GM21723 (cell line): ENCODE data around the gene MCAM.

Source experiments
- ATAC-seq: cut with Tn5 transposase; IDR thresholded peaks from one replicate; pipeline ENCODE4 v1.9.1; 2021; ENCODE audit warnings: mild to moderate bottlenecking, moderate library complexity; ENCODE audit not compliant: unreplicated experiment

Gene MCAM

GRCh38 chr11:119267645-119268044 lies 49.3 kb downstream of the MCAM start:
- no peak for ATAC-seq

DNA sequence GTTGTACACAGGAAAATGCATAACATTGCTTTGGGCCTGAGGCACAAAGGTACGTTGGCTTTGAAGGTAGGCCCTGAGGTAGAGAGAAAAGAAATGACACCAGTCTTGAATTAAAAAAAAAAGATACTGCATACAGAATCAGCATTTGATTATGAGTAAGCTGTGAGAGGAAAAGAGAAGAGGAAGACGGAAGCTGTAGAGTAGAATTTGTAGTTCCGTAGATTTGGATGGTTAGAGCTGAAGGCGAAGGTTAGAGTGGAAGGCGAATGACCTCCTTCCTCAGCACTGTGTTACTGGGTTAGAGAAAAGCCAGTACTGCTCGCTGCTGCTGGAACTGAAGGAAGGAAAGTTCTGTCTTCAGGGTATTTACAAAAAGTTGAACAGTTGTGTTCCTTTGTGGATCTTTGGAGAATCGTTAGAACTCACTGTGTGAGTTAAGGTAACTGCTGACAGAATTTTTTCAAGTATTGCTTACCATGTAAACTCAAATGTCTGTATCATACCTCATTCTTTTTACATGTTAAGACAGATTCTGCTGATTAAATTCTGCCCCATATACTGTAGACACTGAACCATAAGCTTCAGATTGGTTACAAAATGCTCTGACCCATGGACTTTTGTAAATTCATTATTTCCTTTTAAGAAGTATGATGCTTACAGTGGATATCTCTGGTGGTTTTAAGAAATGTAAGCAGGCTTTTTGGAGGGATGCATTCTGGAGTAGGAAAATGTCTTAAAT lies 50.2 kb downstream of the MCAM start:
- no peak for ATAC-seq

DNA sequence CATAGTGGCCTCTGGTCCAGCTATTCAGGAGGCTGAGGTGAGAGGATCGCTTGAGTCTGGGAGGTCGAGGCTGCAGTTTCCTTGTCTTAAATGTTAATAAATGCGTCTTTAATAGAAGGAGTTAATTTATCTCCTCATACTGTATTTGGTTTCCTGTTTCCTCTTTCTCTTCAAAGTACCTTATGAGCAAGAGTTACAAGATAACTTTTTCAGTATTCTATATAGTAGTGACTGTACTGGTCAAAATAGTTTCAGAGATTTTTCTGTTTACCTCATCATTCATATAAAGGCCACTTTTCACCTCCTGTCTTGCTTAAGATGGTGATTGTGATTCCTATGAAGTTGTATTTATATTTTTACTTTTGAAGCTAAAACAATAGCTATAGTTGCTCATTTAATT lies 50.9 kb downstream of the MCAM start:
- ATAC-seq, result no peak

DNA sequence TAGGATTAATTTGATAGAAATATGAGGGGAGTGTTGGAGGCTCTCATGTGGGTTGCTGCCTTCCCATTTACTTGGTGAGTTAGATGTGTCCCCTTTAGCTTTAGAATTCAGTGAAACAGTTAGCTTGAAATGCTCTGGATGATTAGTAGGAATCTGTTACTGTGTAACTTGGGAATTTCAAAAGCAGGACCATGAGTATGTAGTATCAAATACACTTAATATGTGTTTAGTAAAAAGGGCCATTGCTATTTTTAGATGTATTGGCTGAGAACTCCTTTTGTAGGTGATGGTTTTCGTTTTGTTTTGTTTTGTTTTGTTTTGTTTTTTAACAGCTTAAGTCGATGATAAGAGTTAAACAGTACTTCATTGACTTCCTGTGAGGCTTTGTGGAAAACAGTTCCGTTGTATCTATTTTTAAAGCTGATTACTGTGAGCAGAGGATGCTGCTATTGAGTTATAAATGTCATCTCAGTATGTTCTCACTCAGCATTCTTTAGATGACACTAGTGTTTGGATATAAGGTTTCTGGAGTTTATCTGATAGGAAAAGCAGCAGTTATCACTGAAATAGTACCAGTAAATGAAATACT lies 53.5 kb downstream of the MCAM start:
- ATAC-seq, result no peak

DNA sequence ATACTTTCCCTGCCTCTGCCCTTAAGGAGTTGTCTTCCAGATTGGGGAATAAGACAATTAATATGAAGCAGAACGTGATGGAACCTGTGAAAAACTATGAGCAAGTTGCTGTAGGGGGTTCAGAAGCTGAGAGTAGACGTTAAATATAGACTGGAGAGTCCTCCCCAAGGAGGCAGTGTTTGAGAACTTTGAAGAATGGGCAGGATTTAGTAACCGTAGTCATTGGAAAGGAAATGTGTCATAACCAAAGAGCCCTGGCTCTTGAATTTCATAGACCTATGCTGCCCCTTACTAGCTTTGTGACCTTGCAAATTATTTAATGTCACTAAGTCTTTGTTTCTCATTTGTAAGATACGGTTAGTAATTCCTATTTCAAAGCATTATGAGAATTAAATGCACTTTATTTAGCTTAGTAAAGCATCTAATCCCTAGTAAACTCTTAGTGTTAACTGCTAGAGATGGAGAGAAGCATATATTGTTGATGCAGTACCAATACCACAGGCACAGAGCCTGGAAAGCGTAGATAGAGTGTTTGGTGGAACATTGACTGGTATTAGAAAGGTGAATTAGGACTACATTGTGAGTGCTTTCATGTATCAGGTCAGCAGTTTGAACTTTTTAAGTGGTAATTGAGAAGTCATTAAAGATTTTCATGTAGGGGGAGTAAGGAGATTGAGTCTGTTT lies 54.1 kb downstream of the MCAM start:
- ATAC-seq, result peak; percentile 36

DNA sequence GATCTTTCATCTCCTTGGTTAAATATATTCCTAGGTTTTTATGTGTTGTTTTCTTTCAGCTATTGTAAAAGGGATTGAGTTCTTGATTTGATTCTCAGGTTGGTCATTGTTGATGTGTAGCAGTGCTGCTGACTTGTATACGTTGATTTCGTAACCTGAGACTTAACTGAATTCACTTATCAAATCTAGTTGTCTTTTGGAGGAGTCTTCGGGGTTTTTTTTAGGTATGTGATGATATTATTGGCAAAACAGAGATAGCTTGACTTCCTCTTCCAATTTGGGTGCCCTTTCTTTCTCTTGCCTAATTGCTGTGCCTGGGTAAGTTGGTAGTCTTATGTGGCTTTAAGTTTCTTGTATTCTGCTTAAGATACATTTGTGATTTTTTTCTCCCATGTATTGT lies 57.9 kb downstream of the MCAM start:
- no peak for ATAC-seq
